ENCODE data around the gene LRRC55. TPM values are rescaled to one million over a fixed set of nuclear protein-coding genes. Genes with fewer than 3 reads are reported as not detected.

Gene LRRC55
- total and polyA plus RNA-seq, 2 donors = 0.11 to 0.53 TPM

DNA sequence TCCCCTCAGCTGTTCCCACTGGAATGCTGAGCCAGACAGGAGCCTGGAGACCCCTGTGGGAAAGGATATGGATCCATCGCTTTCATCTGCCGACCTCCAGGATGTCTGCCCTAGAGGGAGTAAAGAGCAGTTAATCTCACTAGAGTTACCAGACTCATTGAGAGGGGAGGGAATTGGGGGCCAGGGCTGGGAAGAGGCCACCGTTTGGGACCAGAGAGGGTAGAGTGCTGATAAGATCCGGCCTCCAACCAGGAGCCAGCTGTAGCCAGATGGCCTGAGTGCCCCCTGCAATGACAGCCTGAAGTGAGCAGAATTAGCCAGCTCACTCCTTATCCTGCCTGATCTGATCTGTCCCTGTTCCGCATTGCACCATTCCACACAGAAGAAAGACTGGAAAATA is 59.0 kb downstream of the LRRC55 start:
- no peak for DNase-seq (ENCODE audit: extremely low spot score)

More for the DNA sequence above, 59.0 kb downstream of the LRRC55 start:
- 59% methylated on average over 5 of the region's 5 CpGs for WGBS
- no peaks in the 10 kb centered on the region for H3K36me3 ChIP-seq (ENCODE audit: insufficient read depth)
- H3K4me3 ChIP-seq (ENCODE audit: low read depth, low read length) = no peak overlapping the region
- no peak overlapping the region for H3K27ac ChIP-seq (ENCODE audit: low read depth)
- H3K4me1 ChIP-seq (ENCODE audit: insufficient read depth) = no peaks in the 10 kb centered on the region

Other genes with a start within 250 kb of the LRRC55 start
- gene OR5AK2, start 193.0 kb upstream of the LRRC55 start, total RNA-seq = not detected
- gene OR5AK2, start 193.0 kb upstream of the LRRC55 start, polyA plus RNA-seq = not detected
- gene APLNR, start 55.3 kb downstream of the LRRC55 start, total RNA-seq = 50.7 TPM
- 3.4 TPM for gene APLNR, start 55.3 kb downstream of the LRRC55 start, polyA plus RNA-seq
- gene TNKS1BP1, start 143.0 kb downstream of the LRRC55 start, total RNA-seq = 33.6 TPM
- gene TNKS1BP1, start 143.0 kb downstream of the LRRC55 start, polyA plus RNA-seq = 146 TPM
- 32.3 TPM for gene SSRP1, start 153.9 kb downstream of the LRRC55 start, total RNA-seq
- gene SSRP1, start 153.9 kb downstream of the LRRC55 start, polyA plus RNA-seq = 79.4 TPM
- gene P2RX3, start 156.4 kb downstream of the LRRC55 start, total RNA-seq = 1.5 TPM
- gene P2RX3, start 156.4 kb downstream of the LRRC55 start, polyA plus RNA-seq = 0.34 TPM
- not detected for gene PRG3, start 199.2 kb downstream of the LRRC55 start, total RNA-seq
- not detected for gene PRG3, start 199.2 kb downstream of the LRRC55 start, polyA plus RNA-seq
- gene PRG2, start 208.7 kb downstream of the LRRC55 start, total RNA-seq = 0.42 TPM
- not detected for gene PRG2, start 208.7 kb downstream of the LRRC55 start, polyA plus RNA-seq
- 27.3 TPM for gene SLC43A3, start 245.2 kb downstream of the LRRC55 start, total RNA-seq
- 39.7 TPM for gene SLC43A3, start 245.2 kb downstream of the LRRC55 start, polyA plus RNA-seq

Data from urinary bladder (tissue), 4 donors.